A549 treated with AZD2906 at 1 μM for 4 hours (cell line): Measurements from ENCODE around the gene PPP4C. TPM values are rescaled to one million over a fixed set of nuclear protein-coding genes. Genes with fewer than 3 reads are reported as not detected.

Source experiments
- total RNA-seq: library from RNA; stranded (reverse); fragments of 200-300 nt; extraction: Qiagen RNA extraction; gene quantifications from 5 replicates; pipeline ENCODE4 v1.2.3, GENCODE V29; 2022

PPP4C gene
- total RNA-seq: 135 to 153 TPM (median 146 TPM) in 5 replicates

DNA sequence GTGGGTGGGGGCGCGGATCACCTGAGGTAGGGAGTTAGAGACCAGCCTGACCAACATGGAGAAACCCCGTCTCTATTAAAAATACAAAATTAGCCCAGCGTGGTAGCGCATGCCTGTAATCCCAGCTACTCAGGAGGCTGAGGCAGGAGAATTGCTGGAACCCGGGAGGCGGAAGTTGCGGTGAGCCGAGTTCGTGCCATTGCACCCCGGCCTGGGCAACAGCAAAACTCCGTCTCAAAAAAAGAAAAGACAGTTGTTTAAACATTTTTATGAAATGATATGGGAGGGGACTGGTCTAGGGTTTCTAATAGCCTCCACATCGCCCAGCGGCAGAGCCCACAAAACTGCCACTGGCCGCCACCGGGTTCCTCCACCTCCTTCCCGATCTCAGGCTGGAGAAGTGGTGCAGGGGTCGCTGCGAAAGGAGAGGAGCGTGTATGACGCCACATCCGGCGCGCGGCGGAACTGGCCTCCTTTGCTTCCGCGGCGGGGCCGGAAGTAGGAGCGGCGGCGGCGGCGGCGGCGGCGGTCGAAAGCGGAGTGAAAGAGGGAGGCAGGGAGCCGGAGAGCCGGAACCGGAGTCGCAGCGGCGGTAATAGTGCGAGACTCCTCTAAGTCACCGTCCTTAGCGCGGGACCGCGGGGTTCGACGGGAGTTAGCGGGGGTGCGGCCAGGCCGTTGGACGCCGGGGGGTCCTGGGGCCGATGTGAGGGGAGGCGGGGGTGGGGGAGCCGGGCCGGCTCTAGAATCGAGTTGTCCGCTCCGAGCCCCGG lies at the start of gene PPP4C:
Gene PPP4C, plus strand, starts transcription at position 492 of the 773 bp plus-strand sequence. CDS start 384 bp downstream, outside the sequence.

DNA sequence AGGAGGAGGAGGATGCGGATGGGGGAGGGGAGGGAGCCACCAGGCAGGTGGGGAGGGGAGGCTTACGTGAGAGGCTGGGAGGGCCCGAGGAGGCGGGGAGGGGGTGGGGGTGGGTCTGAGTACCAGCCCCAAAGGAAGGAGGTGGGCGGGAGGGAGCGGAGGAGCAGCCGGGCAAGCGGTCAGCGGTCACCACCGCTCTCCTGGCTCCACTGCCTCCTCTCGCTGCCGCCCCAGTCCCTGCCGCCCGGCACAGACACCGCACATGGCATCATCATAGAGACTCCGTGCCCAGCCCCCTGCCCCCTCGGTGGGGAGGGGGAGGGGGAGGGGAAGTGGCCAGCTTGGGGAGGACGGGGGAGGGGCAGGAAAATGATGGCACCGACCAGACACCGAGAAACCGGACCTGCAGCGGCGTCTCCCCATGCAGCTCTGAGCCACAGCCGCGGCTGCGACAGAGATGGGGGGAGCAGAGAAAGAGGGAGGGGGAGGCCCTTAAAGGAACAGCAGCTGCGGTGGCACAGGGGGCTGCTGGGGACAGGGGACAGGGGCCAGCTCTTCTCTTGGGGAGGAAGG lies 44.9 kb upstream of the PPP4C start, which contains the start of gene TLCD3B:
Gene TLCD3B, minus strand, starts transcription at position 431 of the 573 bp plus-strand sequence. CDS start 744 bp downstream, outside the sequence.

DNA sequence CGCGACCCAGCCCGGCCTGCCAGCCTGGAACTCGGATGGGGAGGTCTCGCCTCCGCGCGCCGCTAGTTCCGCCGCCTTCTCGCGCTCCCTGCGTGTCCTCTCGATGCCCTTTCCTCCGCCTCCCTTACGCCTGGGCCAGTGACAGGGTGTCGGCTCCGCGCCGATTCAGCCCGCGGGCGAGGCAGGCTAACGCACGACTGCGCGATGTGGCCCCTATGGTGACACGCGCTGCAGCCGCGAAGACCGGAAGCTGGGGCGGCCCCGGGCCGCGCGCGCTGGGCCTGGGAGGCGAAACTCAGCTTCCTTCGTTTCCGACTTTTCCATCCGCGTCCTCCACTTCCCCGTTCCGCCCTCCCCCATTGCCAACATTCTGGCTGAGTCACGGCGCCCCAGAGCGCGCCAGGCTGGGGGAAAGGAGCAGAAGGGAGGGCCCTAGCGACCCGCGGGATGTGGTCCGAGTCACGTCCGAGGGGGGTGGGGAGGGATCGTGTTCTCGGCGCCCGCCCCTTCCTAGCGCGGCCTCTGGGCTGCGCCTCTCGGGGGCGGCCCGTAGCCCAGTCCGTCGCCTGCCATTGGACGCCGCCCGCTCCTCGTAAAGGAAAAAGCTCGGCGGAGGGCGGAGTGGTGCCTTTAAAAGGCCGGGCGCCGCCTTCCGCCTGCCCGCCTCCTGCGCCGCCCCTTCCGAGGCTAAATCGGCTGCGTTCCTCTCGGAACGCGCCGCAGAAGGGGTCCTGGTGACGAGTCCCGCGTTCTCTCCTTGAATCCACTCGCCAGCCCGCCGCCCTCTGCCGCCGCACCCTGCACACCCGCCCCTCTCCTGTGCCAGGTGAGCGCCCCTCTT lies 10.5 kb upstream of the PPP4C start, which contains the start of gene ALDOA:
Gene ALDOA, plus strand, starts transcription at position 659 of the 841 bp plus-strand sequence. CDS start 1,138 bp downstream, outside the sequence.

DNA sequence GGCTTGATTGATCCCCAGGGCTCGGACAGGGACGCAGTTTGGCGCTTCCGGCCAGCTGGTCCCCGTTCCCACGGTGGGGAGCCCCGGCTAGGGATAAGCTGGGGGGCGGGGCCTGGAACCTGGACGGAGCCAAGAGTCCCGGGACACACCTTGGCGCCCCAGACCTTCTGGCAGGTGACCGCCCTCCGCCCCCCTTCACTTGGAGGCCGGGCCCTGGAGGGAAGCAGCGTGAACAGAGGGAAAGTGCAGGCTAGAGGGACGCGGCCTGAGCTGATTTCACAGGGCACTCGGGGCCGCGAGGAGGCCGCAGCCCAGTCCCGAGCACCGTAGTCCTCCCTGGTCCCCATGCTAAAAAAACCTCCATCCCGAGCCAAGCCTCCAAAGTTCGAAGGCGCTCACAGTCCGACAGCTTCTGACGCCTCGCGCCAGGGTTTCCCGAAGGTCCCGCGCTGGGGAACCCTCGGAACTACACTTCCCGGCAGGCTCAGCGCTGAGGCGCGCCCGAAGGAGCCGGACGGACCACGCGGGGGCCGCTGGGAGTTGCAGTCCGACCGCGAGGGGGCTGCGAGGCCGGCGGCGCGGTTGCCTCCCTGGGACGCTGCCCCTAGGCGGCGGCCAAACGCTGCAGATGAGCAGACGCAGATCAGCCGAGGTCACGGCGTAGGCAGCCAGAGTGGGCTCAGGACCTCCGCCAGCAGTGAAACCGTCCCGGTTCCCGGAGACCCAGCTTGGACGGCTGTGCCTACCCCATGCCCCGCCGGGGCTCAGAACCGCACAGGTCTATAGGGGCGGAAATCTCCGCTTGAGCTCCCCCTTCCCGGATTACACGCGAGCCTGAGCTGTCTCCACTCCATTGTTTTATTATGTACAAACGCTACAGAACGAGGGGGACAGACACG lies 15.9 kb downstream of the PPP4C start, which contains the start of gene TBX6:
Gene TBX6, minus strand, starts transcription at position 451 of the 899 bp plus-strand sequence. CDS start 731 bp downstream, outside the sequence.

DNA sequence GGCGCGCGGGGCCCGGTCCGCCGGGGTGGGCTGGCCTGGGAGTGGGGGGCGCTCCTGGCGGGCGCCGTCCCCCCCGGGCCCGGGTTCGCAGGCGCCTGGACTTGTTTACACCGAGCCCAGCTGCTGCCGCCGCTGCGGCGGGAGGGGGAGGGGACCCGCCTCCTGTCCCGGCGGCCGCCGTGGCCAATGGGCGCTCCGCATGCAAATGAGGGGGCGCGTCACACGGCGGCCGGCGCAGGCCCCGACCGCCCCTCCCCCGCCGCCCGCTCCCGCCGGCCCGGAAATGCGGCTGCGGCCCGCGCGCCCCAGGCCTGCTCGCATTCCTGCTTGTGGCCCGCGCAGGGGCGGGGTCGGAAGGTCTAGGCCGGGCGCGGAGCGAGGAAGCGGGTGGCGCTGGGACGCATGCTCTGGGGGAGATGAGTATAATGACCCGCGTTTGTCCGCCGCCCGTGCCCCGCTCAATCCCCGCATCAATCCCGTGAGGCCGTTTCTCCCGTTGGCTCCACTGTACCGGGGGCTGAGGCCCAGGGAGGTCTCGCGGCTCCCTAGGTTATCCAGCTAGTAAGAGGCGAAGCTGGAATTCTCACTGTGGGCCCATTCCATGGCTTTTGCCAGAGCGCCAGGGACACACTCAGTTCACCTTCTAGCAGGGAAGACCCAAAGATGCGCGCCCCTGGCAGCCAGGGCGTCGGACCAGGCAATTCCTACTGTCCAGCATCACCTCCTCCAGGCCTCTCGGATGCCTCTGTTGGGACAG lies 20.5 kb downstream of the PPP4C start, which contains the start of gene YPEL3:
Gene YPEL3, minus strand, starts transcription at position 109 of the 757 bp plus-strand sequence. CDS start 731 bp downstream, outside the sequence.

DNA sequence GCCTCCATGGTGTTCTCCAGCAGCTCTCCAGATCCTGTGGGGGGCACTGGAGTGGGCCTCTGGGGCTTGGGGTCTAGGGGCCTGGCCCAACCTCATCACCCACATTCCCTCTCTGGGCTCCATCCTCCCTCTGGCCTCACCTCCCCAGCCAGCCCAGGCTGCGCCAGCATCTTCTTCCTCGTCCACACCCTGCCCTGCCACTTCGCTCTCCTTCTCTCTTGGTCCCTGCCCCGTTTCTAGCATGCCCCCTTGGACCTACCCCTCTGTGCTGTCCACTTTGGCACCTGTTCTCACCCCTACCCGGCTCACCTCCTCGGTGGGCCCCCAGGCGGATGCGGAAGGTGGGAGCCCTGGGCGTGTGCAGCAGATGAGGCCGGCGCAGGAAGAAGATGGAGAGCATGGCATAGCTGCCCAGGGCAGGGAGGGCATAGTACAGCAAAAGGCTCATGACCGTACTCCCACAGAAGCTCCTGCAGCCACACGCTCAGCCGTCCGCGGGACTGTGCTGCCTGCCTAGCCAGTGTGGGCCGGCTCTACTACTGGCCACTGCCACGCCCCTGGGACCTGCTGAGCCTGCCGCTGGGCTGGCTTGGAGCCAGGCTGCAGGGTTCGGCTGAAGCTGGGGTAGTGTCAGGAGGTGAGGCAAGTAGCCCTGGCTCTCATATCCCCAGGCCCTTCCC lies 37.4 kb downstream of the PPP4C start, which contains the start of gene GDPD3:
Gene GDPD3, minus strand, starts transcription at position 507 of the 680 bp plus-strand sequence. Its CDS starts 59 bp downstream, at position 448.

Other genes starting within 250 kb of the PPP4C start
- gene CDIPT, start 212.8 kb upstream of the PPP4C start, total RNA-seq: 61.3 to 95.2 TPM (median 91.3 TPM) in 5 replicates
- 16.9 to 23.4 TPM (median 21.0 TPM) in 5 replicates for gene SEZ6L2, start 176.4 kb upstream of the PPP4C start, total RNA-seq
- 14.6 to 28.2 TPM (median 22.7 TPM) in 5 replicates for gene ASPHD1, start 175.5 kb upstream of the PPP4C start, total RNA-seq
- gene KCTD13, start 149.8 kb upstream of the PPP4C start, total RNA-seq: 10.2 to 16.4 TPM (median 14.5 TPM) in 5 replicates
- 82.6 to 101 TPM (median 99.1 TPM) in 5 replicates for gene TMEM219, start 113.9 kb upstream of the PPP4C start, total RNA-seq
- gene TAOK2, start 102.1 kb upstream of the PPP4C start, total RNA-seq: 25.2 to 31.2 TPM (median 30.1 TPM) in 5 replicates
- 14.6 to 18.0 TPM (median 15.5 TPM) in 5 replicates for gene HIRIP3, start 80.4 kb upstream of the PPP4C start, total RNA-seq
- gene INO80E, start 79.8 kb upstream of the PPP4C start, total RNA-seq: 99.1 to 113 TPM (median 102 TPM) in 5 replicates
- 1.3 to 1.9 TPM (median 1.8 TPM) in 5 replicates for gene DOC2A, start 65.0 kb upstream of the PPP4C start, total RNA-seq
- not detected in 5 replicates for gene C16orf92, start 52.8 kb upstream of the PPP4C start, total RNA-seq
- 0.22 to 0.39 TPM (median 0.26 TPM) in 5 replicates for gene TLCD3B, start 44.7 kb upstream of the PPP4C start, total RNA-seq
- gene ALDOA, start 10.2 kb upstream of the PPP4C start, total RNA-seq: 1,572 to 1,866 TPM (median 1,761 TPM) in 5 replicates
- gene TBX6, start 15.9 kb downstream of the PPP4C start, total RNA-seq: 0.14 to 0.31 TPM (median 0.30 TPM) in 5 replicates
- 4.3 to 9.4 TPM (median 8.6 TPM) in 5 replicates for gene YPEL3, start 20.2 kb downstream of the PPP4C start, total RNA-seq
- gene GDPD3, start 37.5 kb downstream of the PPP4C start, total RNA-seq: 0.61 to 1.6 TPM (median 1.0 TPM) in 5 replicates
- gene MAPK3, start 47.2 kb downstream of the PPP4C start, total RNA-seq: 30.6 to 36.7 TPM (median 34.4 TPM) in 5 replicates
- gene CORO1A, start 107.6 kb downstream of the PPP4C start, total RNA-seq: 1.9 to 2.9 TPM (median 2.0 TPM) in 5 replicates
- 116 to 229 TPM (median 187 TPM) in 5 replicates for gene BOLA2B, start 117.7 kb downstream of the PPP4C start, total RNA-seq
- gene SLX1A, start 117.9 kb downstream of the PPP4C start, total RNA-seq: 13.0 to 20.0 TPM (median 16.4 TPM) in 5 replicates
- 4.3 to 8.0 TPM (median 5.8 TPM) in 5 replicates for gene SULT1A3, start 123.3 kb downstream of the PPP4C start, total RNA-seq
- gene NPIPB13, start 172.5 kb downstream of the PPP4C start, total RNA-seq: 1.8 to 3.6 TPM (median 2.4 TPM) in 5 replicates